WI38 (cell line): ENCODE results near the gene AQP1.

ENCODE experiments used
- H3K4me3 ChIP-seq: 2 replicates; pipeline ENCODE4 v1.5.1; 2011; ENCODE audit warnings: low read depth, mild to moderate bottlenecking, control low read depth, low read length
- TF ChIP-seq, protein P1 (sequence below): IDR thresholded peaks from 2 replicates; pipeline ENCODE4 v1.5.1; 2012; ENCODE audit warnings: low read depth, mild to moderate bottlenecking, control low read depth, low read length

Gene AQP1

DNA sequence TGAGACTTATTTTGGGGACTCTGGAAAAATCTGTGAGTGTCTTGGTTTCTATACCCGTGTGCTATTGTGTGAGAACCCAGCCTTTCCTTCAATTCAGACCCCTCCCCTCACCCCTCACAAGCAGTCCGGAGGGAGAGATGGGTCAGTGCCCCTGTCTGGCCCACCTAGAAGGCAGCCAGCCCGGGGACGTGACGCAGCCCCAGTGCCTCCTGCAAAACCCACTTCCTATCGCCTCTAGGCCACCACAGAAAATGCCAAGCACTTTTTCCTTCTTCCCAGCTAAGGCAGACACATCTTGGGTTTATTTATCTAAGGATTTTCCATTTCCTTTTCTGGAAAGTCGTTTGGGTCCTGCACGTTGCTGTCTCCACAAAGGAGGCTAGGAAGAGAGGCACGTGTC lies 11.6 kb upstream of the AQP1 start:
- H3K4me3 ChIP-seq: no peak overlapping the region
- TF ChIP-seq, protein P1, sequence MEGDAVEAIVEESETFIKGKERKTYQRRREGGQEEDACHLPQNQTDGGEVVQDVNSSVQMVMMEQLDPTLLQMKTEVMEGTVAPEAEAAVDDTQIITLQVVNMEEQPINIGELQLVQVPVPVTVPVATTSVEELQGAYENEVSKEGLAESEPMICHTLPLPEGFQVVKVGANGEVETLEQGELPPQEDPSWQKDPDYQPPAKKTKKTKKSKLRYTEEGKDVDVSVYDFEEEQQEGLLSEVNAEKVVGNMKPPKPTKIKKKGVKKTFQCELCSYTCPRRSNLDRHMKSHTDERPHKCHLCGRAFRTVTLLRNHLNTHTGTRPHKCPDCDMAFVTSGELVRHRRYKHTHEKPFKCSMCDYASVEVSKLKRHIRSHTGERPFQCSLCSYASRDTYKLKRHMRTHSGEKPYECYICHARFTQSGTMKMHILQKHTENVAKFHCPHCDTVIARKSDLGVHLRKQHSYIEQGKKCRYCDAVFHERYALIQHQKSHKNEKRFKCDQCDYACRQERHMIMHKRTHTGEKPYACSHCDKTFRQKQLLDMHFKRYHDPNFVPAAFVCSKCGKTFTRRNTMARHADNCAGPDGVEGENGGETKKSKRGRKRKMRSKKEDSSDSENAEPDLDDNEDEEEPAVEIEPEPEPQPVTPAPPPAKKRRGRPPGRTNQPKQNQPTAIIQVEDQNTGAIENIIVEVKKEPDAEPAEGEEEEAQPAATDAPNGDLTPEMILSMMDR: no peak

DNA sequence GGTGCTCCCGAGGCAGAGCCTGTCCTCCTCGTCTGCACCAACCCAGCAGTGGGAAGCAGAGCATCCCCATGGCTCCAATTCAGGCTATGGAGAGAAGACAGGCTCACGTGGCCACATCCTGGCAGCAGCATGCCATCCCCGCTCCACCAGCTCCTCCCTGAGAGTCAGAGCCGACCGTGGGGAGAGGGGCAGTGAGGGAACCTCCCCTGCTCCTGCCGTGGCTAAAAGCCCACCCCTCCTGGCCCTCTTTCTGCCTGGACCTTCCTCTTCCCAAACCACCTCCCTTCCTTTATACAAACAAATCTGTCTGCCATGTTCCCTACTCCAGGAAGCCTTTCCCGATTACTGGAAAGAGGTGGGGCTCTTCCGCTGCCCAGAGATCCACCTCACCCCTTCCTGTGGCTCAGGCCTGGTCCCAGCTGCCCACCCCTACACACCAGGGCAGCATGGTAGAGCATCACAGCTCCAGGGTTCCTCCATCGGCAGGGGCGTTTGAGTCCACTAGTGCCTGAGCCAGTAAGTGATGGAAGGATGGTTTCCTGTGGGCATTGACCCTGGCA lies 10.8 kb upstream of the AQP1 start:
- H3K4me3 ChIP-seq: no peak overlapping the region
- TF ChIP-seq, protein P1: no peak

DNA sequence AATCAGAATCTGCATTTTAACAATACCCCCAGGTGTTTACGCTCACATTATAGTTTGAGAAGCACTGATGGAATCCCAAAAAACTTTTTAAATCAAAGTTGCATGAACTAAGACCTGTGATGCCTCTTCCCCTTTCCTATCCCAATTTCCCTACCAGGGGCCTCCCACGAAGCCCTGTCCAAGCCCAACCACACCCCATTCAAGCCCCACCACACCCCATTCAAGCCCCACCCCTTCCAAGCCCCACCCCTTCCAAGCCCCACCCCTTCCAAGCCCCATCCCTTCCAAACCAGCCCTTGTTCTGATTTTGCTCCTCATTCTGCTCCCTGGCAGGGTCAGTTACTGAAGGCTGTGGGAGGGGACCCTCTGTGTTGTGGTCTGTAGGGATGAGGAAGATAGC lies 9.8 kb upstream of the AQP1 start:
- TF ChIP-seq, protein P1: no peak
- no peak overlapping the region for H3K4me3 ChIP-seq

DNA sequence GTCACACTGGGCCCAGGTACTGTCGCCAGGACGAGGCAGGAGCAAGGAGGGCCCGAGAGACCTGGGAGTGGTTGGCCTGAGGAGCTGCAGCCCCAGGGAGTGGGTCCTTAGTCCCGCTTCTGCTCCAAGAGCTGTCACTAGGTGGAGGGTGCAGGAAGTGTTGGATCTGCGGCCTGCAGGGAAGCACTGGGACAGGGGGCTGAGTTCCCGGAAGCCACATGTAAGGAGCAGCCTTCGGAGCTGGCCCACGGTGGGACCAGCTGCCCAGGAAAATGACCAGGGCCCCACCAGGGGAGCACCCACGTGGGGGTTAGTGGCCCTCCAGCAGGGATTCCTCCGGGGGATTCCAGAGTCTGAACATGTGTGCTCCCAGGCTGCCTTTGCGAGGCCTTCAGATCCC lies 9.2 kb upstream of the AQP1 start:
- TF ChIP-seq, protein P1: no peak

DNA sequence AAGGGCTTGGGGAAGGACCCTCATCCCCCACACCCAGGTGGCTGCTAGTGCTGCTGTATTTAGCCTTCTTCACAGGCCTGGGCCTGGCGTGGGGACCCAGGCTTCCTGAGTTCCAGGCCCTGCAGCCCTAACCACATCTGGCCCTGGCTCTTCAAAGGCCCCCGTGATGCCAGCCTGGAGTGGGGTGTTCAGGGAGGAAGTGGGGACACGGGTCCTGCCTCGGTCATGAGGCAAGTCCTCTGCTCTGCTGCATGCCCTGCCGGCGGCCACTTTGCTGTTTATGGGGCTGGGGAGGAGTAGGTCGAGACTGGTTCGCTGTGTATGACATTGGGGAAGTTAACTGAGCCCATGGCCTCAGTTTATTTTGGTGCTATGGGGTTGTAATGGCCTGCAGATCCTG lies 8.5 kb upstream of the AQP1 start:
- no peak overlapping the region for H3K4me3 ChIP-seq

More for the DNA sequence above, 9.2 kb upstream of the AQP1 start:
- no peak overlapping the region for H3K4me3 ChIP-seq

DNA sequence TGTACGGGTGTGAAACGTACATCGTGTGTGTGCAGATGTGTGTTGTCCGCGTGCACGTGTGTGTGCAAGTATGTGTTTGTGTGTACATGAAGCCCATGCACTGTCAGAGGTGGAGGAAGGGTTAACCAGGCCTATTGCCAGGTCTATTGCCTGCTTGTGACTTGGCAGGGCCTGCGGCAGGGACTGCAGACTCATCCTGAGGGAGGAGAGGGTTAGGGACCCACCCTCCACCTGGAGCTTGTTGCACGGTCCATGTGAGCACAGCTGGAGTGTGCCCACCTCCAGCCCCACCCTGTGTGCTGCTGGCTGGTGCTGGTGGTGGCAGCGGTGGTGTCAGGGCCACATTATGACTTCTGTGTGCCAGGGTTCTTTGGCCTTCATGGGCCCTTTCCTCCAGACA lies 7.1 kb upstream of the AQP1 start:
- no peak overlapping the region for H3K4me3 ChIP-seq
- TF ChIP-seq, protein P1: no peak

More for the DNA sequence above, 8.5 kb upstream of the AQP1 start:
- TF ChIP-seq, protein P1: no peak

DNA sequence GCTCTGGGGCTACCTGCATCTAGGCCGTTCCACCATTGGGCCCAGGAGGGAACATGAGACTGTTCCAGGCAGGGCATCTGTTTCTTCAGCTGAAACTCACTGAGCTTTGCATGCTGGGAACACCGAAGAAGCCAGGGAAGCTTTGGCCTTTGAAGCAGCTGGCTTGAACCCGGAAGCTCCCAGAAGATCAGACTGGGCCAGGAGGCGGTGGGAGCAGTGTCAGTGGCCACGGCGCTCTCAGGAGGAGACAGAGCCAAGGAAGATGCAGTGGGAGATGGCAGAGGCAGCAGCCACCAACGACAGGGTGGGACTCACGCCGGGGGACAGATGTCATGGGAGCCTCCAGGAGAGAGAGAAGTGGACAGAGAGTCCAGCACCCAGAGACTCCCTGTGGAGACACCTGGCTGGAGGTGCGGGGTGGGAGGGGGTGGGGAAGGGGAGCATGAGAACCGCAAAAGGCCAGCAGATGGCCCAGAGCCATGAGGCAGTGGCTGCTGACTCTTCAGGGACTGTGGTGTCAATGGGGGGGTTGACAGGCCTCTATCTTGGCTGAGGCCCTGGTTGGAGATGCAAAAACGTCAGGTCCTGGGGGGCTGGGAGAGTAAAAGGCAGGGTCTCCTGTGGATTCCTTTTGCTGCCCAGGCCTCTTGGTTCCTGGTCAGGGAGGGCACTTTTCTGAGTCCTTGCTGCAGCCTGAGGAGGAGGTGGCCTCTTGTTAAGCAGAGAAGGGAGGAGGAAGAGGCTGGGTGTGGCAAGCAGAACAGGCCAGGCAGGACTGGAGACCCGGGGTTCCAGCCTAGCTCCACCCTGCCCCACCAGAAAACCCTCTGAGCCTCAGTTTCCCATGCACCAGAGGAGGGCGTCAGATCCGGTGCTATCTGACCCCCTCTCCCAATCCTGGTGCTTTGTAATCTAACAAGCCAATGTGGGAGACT lies 6.3 kb upstream of the AQP1 start:
- TF ChIP-seq, protein P1: no peak
- no peak overlapping the region for H3K4me3 ChIP-seq
